BLaER1 (cell line): ENCODE results near the gene PRKN.

Experiments used
- H3K27ac ChIP-seq: shearing (Covaris generic); formaldehyde crosslinking; 2 replicates; pipeline ENCODE4 v1.8.1; 2022
- H3K27me3 ChIP-seq: shearing (Covaris generic); formaldehyde crosslinking; 2 replicates; pipeline ENCODE4 v1.8.1; 2022
- H3K36me3 ChIP-seq: shearing (Covaris generic); formaldehyde crosslinking; 2 replicates; pipeline ENCODE4 v1.8.1; 2022
- H3K4me1 ChIP-seq: shearing (Covaris generic); formaldehyde crosslinking; 2 replicates; pipeline ENCODE4 v1.8.1; 2022
- H3K4me2 ChIP-seq: shearing (Covaris generic); formaldehyde crosslinking; 2 replicates; pipeline ENCODE4 v1.8.1; 2022
- H3K4me3 ChIP-seq: shearing (Covaris generic); formaldehyde crosslinking; 2 replicates; pipeline ENCODE4 v1.8.1; 2022
- H3K9ac ChIP-seq: shearing (Covaris generic); formaldehyde crosslinking; 2 replicates; pipeline ENCODE4 v1.8.1; 2022
- H3K9me3 ChIP-seq: shearing (Covaris generic); formaldehyde crosslinking; 2 replicates; pipeline ENCODE4 v1.8.1; 2022
- H4K20me1 ChIP-seq: shearing (Covaris generic); formaldehyde crosslinking; 2 replicates; pipeline ENCODE4 v1.8.1; 2022
- Cebpa-rat ChIP-seq: shearing (Covaris generic); IDR thresholded peaks from 2 replicates; pipeline ENCODE4 v1.8.1; 2022

PRKN gene

DNA sequence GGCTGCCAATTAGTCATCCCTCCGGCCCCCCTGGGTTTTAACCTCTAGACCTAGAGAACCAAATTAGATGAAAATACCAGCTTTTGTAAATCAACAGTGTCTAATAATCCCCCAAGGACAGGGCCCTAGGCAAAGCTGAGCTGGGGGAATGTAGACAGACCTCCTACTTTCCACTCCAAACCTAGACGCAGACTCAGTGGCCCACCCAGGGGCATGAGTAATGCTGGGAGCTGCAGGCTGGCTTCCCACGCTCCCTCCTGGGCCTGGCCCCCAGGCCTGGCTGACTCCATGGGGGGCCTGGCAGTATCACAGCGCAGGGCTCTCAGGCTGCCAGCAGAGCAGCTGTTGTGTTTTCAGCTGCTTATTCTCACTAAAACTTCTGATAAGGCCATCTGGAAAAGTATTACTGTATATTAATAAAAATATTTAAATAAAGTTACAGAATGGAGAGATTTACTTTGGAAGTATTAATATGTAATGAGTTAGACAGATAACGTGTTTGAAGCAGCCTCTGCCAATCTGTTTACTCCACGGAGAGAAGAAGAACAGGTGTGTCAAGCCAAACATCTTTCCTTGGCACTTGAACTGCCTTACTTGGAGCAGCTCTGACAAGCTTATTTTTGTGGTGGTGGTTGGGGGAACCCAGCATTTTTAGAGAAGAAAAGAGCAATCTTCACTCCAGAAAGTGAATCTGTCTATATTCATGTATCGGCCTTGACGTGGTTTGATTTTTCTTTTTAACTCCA is 1309.7 kb downstream of the PRKN start:
- H3K36me3 ChIP-seq = no peaks in the 10 kb centered on the region
- H3K9me3 ChIP-seq = no peaks in the 10 kb centered on the region
- no peak overlapping the region for H3K4me3 ChIP-seq
- no peak overlapping the region for H3K9ac ChIP-seq
- no peak overlapping the region for H3K4me2 ChIP-seq
- TF ChIP-seq Cebpa-rat = no peak
- H3K4me1 ChIP-seq = peaks cover 8% of the 10 kb centered on the region; the same call in 1 of the 2 replicates
- H3K27ac ChIP-seq = no peak overlapping the region
- H4K20me1 ChIP-seq = no peaks in the 10 kb centered on the region
- no peaks in the 10 kb centered on the region for H3K27me3 ChIP-seq

GRCh38 chr6:161415302-161415855 is 1312.2 kb downstream of the PRKN start:
- no peak for TF ChIP-seq Cebpa-rat
- H3K4me1 ChIP-seq = peaks cover 8% of the 10 kb centered on the region; the same call in 1 of the 2 replicates
- no peak overlapping the region for H3K4me2 ChIP-seq
- no peaks in the 10 kb centered on the region for H3K36me3 ChIP-seq
- no peak overlapping the region for H3K27ac ChIP-seq
- no peak overlapping the region for H3K4me3 ChIP-seq
- peaks cover 17% of the 10 kb centered on the region; the same call in 1 of the 2 replicates for H3K9me3 ChIP-seq
- no peaks in the 10 kb centered on the region for H3K27me3 ChIP-seq
- H3K9ac ChIP-seq = no peak overlapping the region
- no peaks in the 10 kb centered on the region for H4K20me1 ChIP-seq

- H3K4me3 ChIP-seq = no peak overlapping the region
- no peaks in the 10 kb centered on the region for H4K20me1 ChIP-seq
- H3K36me3 ChIP-seq = no peaks in the 10 kb centered on the region
- H3K4me1 ChIP-seq = peaks cover 8% of the 10 kb centered on the region; the same call in 1 of the 2 replicates
- H3K4me2 ChIP-seq = no peak overlapping the region
- TF ChIP-seq Cebpa-rat = no peak
- H3K27ac ChIP-seq = no peak overlapping the region
- H3K27me3 ChIP-seq = no peaks in the 10 kb centered on the region
- H3K9ac ChIP-seq = no peak overlapping the region
- peaks cover 17% of the 10 kb centered on the region; the same call in 1 of the 2 replicates for H3K9me3 ChIP-seq
These were observed 1312.9 kb downstream of the PRKN start for GRCh38 chr6:161414707-161415106.

DNA sequence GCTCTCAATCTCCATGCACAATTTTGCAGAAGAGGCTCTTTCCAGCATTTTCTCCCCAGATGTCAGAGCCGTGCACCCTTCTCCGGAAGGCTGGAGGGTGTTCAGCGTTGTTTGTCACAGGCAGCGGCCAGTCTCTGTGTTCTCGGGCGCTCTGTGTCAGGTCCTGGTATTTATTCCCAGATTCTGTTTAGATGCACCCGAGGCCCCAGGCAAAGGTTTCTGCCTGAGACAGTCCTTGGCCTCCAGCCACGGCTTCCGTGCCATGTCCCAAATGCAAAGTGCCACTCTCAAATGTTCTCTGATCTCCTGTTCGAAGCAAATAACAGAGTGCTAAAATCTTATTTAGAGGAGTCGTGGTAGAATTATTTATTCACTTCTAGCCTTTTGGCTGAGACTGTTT is 1313.4 kb downstream of the PRKN start:
- Histone ChIP-seq H3K27ac (no peak overlapping the region), H3K27me3 (no peaks in the 10 kb centered on the region), H4K20me1 (no peaks in the 10 kb centered on the region), H3K4me3 (no peak overlapping the region), H3K9me3 (peaks cover 17% of the 10 kb centered on the region; the same call in 1 of the 2 replicates), H3K4me2 (peak overlapping the region; percentile 1; the same call in 1 of the 2 replicates), H3K4me1 (peaks cover 8% of the 10 kb centered on the region; the same call in 1 of the 2 replicates), H3K9ac (no peak overlapping the region), H3K36me3 (no peaks in the 10 kb centered on the region)
- TF ChIP-seq Cebpa-rat = no peak

GRCh38 chr6:161413355-161413771 is 1314.2 kb downstream of the PRKN start:
- Histone ChIP-seq H3K27ac (no peak overlapping the region), H4K20me1 (no peaks in the 10 kb centered on the region), H3K4me1 (peaks cover 8% of the 10 kb centered on the region; the same call in 1 of the 2 replicates), H3K4me3 (no peak overlapping the region), H3K4me2 (peak overlapping the region; percentile 1; the same call in 1 of the 2 replicates), H3K9me3 (peaks cover 17% of the 10 kb centered on the region; the same call in 1 of the 2 replicates), H3K9ac (no peak overlapping the region), H3K27me3 (no peaks in the 10 kb centered on the region), H3K36me3 (no peaks in the 10 kb centered on the region)
- TF ChIP-seq Cebpa-rat = no peak

DNA sequence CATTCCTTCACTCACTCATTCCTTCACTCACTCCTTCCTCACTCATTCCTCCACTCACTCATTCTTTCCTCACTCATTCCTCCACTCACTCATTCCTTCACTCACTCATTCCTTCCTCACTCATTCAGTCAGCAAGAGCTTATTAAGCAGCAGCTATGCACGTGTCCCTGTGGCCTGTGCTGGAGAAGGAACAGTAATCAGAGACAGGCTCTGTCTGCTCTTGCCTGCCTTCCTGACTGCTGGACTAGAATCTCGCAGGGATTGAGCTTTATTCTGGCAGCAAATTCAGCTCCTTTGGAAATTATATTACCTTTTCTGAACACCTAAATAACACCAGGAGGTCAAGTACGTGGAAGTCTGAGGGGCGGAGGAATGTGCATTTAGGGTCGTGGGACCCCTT is 1314.8 kb downstream of the PRKN start:
- Histone ChIP-seq H3K27ac (no peak overlapping the region), H3K9me3 (peaks cover 17% of the 10 kb centered on the region; the same call in 1 of the 2 replicates), H3K4me2 (no peak overlapping the region), H3K4me3 (no peak overlapping the region), H3K4me1 (peaks cover 9% of the 10 kb centered on the region; the same call in 1 of the 2 replicates), H3K27me3 (no peaks in the 10 kb centered on the region), H3K36me3 (no peaks in the 10 kb centered on the region), H4K20me1 (no peaks in the 10 kb centered on the region), H3K9ac (no peak overlapping the region)
- no peak for TF ChIP-seq Cebpa-rat

- H3K4me3 ChIP-seq = no peak overlapping the region
- no peaks in the 10 kb centered on the region for H3K36me3 ChIP-seq
- peaks cover 17% of the 10 kb centered on the region; the same call in 1 of the 2 replicates for H3K9me3 ChIP-seq
- no peaks in the 10 kb centered on the region for H3K27me3 ChIP-seq
- no peak overlapping the region for H3K4me2 ChIP-seq
- H4K20me1 ChIP-seq = no peaks in the 10 kb centered on the region
- H3K27ac ChIP-seq = no peak overlapping the region
- no peak for TF ChIP-seq Cebpa-rat
- peaks cover 20% of the 10 kb centered on the region; the same call in 1 of the 2 replicates for H3K4me1 ChIP-seq
- no peak overlapping the region for H3K9ac ChIP-seq
These were observed 1316.2 kb downstream of the PRKN start for GRCh38 chr6:161411265-161411944.

GRCh38 chr6:161410736-161411135 is 1316.8 kb downstream of the PRKN start:
- H3K9me3 ChIP-seq = peaks cover 17% of the 10 kb centered on the region; the same call in 1 of the 2 replicates
- H3K9ac ChIP-seq = no peak overlapping the region
- H4K20me1 ChIP-seq = no peaks in the 10 kb centered on the region
- H3K4me3 ChIP-seq = no peak overlapping the region
- no peaks in the 10 kb centered on the region for H3K27me3 ChIP-seq
- H3K27ac ChIP-seq = no peak overlapping the region
- peaks cover 23% of the 10 kb centered on the region; the same call in 1 of the 2 replicates for H3K4me1 ChIP-seq
- no peak for TF ChIP-seq Cebpa-rat
- no peaks in the 10 kb centered on the region for H3K36me3 ChIP-seq
- H3K4me2 ChIP-seq = no peak overlapping the region

- H3K9ac ChIP-seq = no peak overlapping the region
- H3K36me3 ChIP-seq = no peaks in the 10 kb centered on the region
- H4K20me1 ChIP-seq = no peaks in the 10 kb centered on the region
- no peak overlapping the region for H3K4me3 ChIP-seq
- no peak for TF ChIP-seq Cebpa-rat
- H3K4me2 ChIP-seq = no peak overlapping the region
- no peaks in the 10 kb centered on the region for H3K27me3 ChIP-seq
- peaks cover 23% of the 10 kb centered on the region; the same call in 1 of the 2 replicates for H3K4me1 ChIP-seq
- H3K27ac ChIP-seq = no peak overlapping the region
- H3K9me3 ChIP-seq = peaks cover 17% of the 10 kb centered on the region; the same call in 1 of the 2 replicates
These were observed 1317.5 kb downstream of the PRKN start for GRCh38 chr6:161410076-161410475.
